Endothelial cell of umbilical vein (primary cell): Measurements from ENCODE around the gene CLIC5. TPM values are rescaled to one million over a fixed set of nuclear protein-coding genes. Genes with fewer than 3 reads are reported as not detected.

Experiments
- BruUV-seq: library from RNA; stranded (reverse); fragments of 400-500 nt; replicated peaks from 2 replicates; lab custom pipeline; 2021; lab: Mats Ljungman, UMichigan
- CTCF ChIA-PET: fragments of 300-600, 350-600 bp; sonication (Branson Sonifier 250); formaldehyde crosslinking; loops from one replicate; lab custom pipeline; 2021; ENCODE audit warnings: antibody characterized with exemption, inconsistent platforms; lab: Charles Lee
- POLR2A ChIA-PET: fragments of 300-600, 350-600 bp; sonication (Branson Sonifier 250); formaldehyde crosslinking; loops from one replicate; lab custom pipeline; 2021; ENCODE audit warnings: antibody characterized with exemption, inconsistent platforms; lab: Charles Lee
- DNase-seq: peaks from one replicate; pipeline ENCODE4 v3.0.0-alpha.2; 2011; ENCODE audit warnings: low read depth, low spot score
- FAIRE-seq: peaks from 2 replicates; lab custom pipeline; 2011; peaks lifted over from hg19 to GRCh38; lab: Jason Lieb, UNC
- H2AFZ ChIP-seq: 2 replicates; pipeline ENCODE4 v1.6.0; 2012; ENCODE audit warnings: low read depth, low read length, control low read depth, inconsistent platforms
- H3K27ac ChIP-seq: 2 replicates; pipeline ENCODE4 v1.5.1; 2011; ENCODE audit warnings: low read depth, mild to moderate bottlenecking, control low read depth, low read length, moderate library complexity; ENCODE audit not compliant: insufficient read depth
- H3K27me3 ChIP-seq, 2 experiments: 2 replicates each; pipeline versions ENCODE4 v1.6.0 to v1.6.1; 2011; ENCODE audit warnings: low read length in 2 of 2, mixed read lengths in 1 of 2; ENCODE audit not compliant: control insufficient read depth in 2 of 2, insufficient read depth in 2 of 2
- H3K36me3 ChIP-seq, 2 experiments: 2 replicates in 1 of 2; 3 replicates in 1 of 2; pipeline ENCODE4 v1.5.1; 2011; ENCODE audit warnings: low read length in 2 of 2, mild to moderate bottlenecking in 1 of 2, moderate library complexity in 1 of 2; ENCODE audit not compliant: control insufficient read depth in 2 of 2, insufficient read depth in 2 of 2; ENCODE audit errors: extremely low read depth in 1 of 2
- H3K4me1 ChIP-seq: 3 replicates; pipeline ENCODE4 v1.5.1; 2011; ENCODE audit warnings: mild to moderate bottlenecking, low read length; ENCODE audit not compliant: control insufficient read depth, insufficient read depth; ENCODE audit errors: extremely low read depth
- H3K4me2 ChIP-seq: 2 replicates; pipeline ENCODE4 v1.6.1; 2011; ENCODE audit warnings: low read length, control low read depth, mixed read lengths; ENCODE audit not compliant: insufficient read depth
- H3K4me3 ChIP-seq, 3 experiments: fragments of 200-600 bp in 1 of 3; sonication (generic), shearing (Covaris generic) in 1 of 3; replicated peaks in 1 of 3; 2 replicates each; pipeline ENCODE4 v1.5.1; 2011 to 2016; ENCODE audit warnings: control low read depth in 3 of 3, low read length in 3 of 3, mild to moderate bottlenecking in 2 of 3, inconsistent platforms in 1 of 3, low read depth in 1 of 3, moderate library complexity in 1 of 3; ENCODE audit not compliant: insufficient read depth in 1 of 3
- H3K79me2 ChIP-seq: 2 replicates; pipeline ENCODE4 v1.6.0; 2012; ENCODE audit warnings: low read length, inconsistent platforms; ENCODE audit not compliant: control insufficient read depth, insufficient read depth
- H3K9ac ChIP-seq: replicated peaks from 2 replicates; pipeline ENCODE3; 2011; ENCODE audit warnings: low read length, control low read depth; ENCODE audit not compliant: insufficient read depth; ENCODE audit errors: extremely low read depth
- H3K9me1 ChIP-seq: replicated peaks from 3 replicates; pipeline ENCODE4 v1.6.0; 2011; ENCODE audit warnings: mild to moderate bottlenecking, low read length; ENCODE audit not compliant: control insufficient read depth, insufficient read depth; ENCODE audit errors: extremely low read depth
- H3K9me3 ChIP-seq: replicated peaks from 2 replicates; pipeline ENCODE4 v1.5.1; 2012; ENCODE audit warnings: low read length, inconsistent platforms; ENCODE audit not compliant: control insufficient read depth, insufficient read depth
- H4K20me1 ChIP-seq: replicated peaks from 2 replicates; pipeline ENCODE3; 2011; ENCODE audit warnings: mild to moderate bottlenecking, low read length; ENCODE audit not compliant: control insufficient read depth, insufficient read depth; ENCODE audit errors: extremely low read depth
- CTCF ChIP-seq, 2 donors: IDR thresholded peaks; 1 replicate in 1 of 2; 2 replicates in 1 of 2; pipeline ENCODE4 v1.5.1; 2011; ENCODE audit warnings: low read length in 2 of 2, mild to moderate bottlenecking in 2 of 2, moderate library complexity in 2 of 2, control low read depth in 1 of 2, inconsistent platforms in 1 of 2, low read depth in 1 of 2; ENCODE audit not compliant: insufficient read depth in 1 of 2; ENCODE audit errors: extremely low read depth in 1 of 2
- EZH2 ChIP-seq: IDR thresholded peaks from 2 replicates; pipeline ENCODE4 v1.6.1; 2012; ENCODE audit warnings: borderline replicate concordance, low read depth, mild to moderate bottlenecking, moderate library complexity, low read length, inconsistent platforms; ENCODE audit not compliant: severe bottlenecking
- FOS ChIP-seq: IDR thresholded peaks from 2 replicates; pipeline ENCODE4 v1.6.1; 2011; ENCODE audit warnings: mild to moderate bottlenecking, low read length, moderate library complexity, borderline replicate concordance; ENCODE audit not compliant: insufficient read depth
- GATA2 ChIP-seq: IDR thresholded peaks from 2 replicates; pipeline ENCODE4 v1.7.0; 2011; ENCODE audit warnings: low read depth, mild to moderate bottlenecking, moderate library complexity, mixed read lengths, low read length; ENCODE audit not compliant: insufficient read length, insufficient read depth
- JUN ChIP-seq: IDR thresholded peaks from 2 replicates; pipeline ENCODE4 v1.6.1; 2011; ENCODE audit warnings: borderline replicate concordance, low read depth; ENCODE audit not compliant: insufficient read length, insufficient read depth
- MAX ChIP-seq: IDR thresholded peaks from 2 replicates; pipeline ENCODE4 v1.6.1; 2011; ENCODE audit not compliant: insufficient read depth, insufficient read length
- MYC ChIP-seq: IDR thresholded peaks from one replicate; pipeline ENCODE4 v1.6.1; 2011; ENCODE audit warnings: mild to moderate bottlenecking, low read depth, low read length
- POLR2A ChIP-seq: IDR thresholded peaks from 2 replicates; pipeline ENCODE4 v1.6.1; 2012; ENCODE audit warnings: low read depth, mild to moderate bottlenecking, control low read depth, low read length
- POLR2AphosphoS5 ChIP-seq: IDR thresholded peaks from 2 replicates; pipeline ENCODE4 v1.6.1; 2012; ENCODE audit warnings: low read depth, mild to moderate bottlenecking, control low read depth, low read length, moderate library complexity; ENCODE audit not compliant: insufficient read depth
- dilution Hi-C: fragments of 300-500 bp; cut with MboI; formaldehyde crosslinking; loops from one replicate; pipeline ENCODE4 v1.15.0; 2019; ENCODE audit warnings: low sequenced_read_pairs; ENCODE audit not compliant: extremely low pct_ligation_motif_present
- intact Hi-C: fragments of 100-400 bp; cut with micrococcal nuclease; formaldehyde crosslinking; loops from one replicate; pipeline ENCODE4 v1.10.0; 2022
- polyA plus RNA-seq, 4 experiments: library from polyadenylated mRNA; depleted of rRNA in 3 of 4; stranded (reverse) in 3 of 4; unstranded in 1 of 4; fragments of >200 nt; gene quantifications; 2 replicates each; pipeline versions ENCODE4 v1.2.1 to v1.2.3, GENCODE V29; 2011 to 2012; ENCODE audit warnings: missing spikeins in 1 of 4
- total RNA-seq: library from RNA; stranded (reverse); gene quantifications from 2 replicates; pipeline ENCODE4 v1.2.3, GENCODE V29; 2021

CLIC5 gene
- total and polyA plus RNA-seq, 2 donors (not counting 3 experiments of a cell fraction or from before 2014, with no cell fraction given), result 0.07 TPM; not detected in 1

- H3K27me3 ChIP-seq, result peaks cover 8 to 13% of the 10 kb centered on the region in 2 experiments
- no TSS peak for BruUV-seq
- POLR2A ChIA-PET, result no interaction called here
- DNase-seq (no peak), FAIRE-seq (no peak)
- H3K9me3 ChIP-seq, result no peaks in the 10 kb centered on the region
- H3K4me2 ChIP-seq, result no peak overlapping the region
- no peaks in the 10 kb centered on the region for H4K20me1 ChIP-seq
- no peaks in the 10 kb centered on the region for H3K9me1 ChIP-seq
- H3K4me3 ChIP-seq, result no peak overlapping the region
- H3K79me2 ChIP-seq, result no peaks in the 10 kb centered on the region
- H2AFZ ChIP-seq, result no peak overlapping the region
- dilution Hi-C loops (no loop called here), intact Hi-C loops (no loop called here)
- no peak for TF ChIP-seq CTCF (IDR thresholded peaks at IDR 0.05; ENCODE audit: extremely low read depth in 1 of 2, insufficient read depth in 1 of 2, low read depth in 1 of 2, low read length in 2 of 2)
- no peak for TF ChIP-seq EZH2
- no peak for TF ChIP-seq POLR2A
- TF ChIP-seq JUN, result no peak
- TF ChIP-seq MYC, result no peak
- TF ChIP-seq GATA2, result no peak
- TF ChIP-seq MAX, result no peak
- TF ChIP-seq FOS, result no peak
- no peak for TF ChIP-seq POLR2AphosphoS5
- no peak overlapping the region for H3K27ac ChIP-seq
- CTCF ChIA-PET, result no interaction called here
- no peaks in the 10 kb centered on the region for H3K4me1 ChIP-seq
- no peaks in the 10 kb centered on the region for H3K36me3 ChIP-seq
- no peak overlapping the region for H3K9ac ChIP-seq
Observed at GRCh38 chr6:46050845-46051405, 35.3 kb upstream of the CLIC5 start.
